HEK293 (cell line): Measurements from ENCODE around the gene MED8.
A peak's percentile ranks its signal among the peaks of the same experiment; 100 is the strongest.

Experiments used
- GLI2 ChIP-seq: fragments of 450-650 bp; formaldehyde crosslinking; IDR thresholded peaks from 2 replicates; pipeline ENCODE4; 2017; ENCODE audit warnings: missing biosample characterization, missing genetic modification characterization, low read depth, borderline replicate concordance
- GLIS1 ChIP-seq: fragments of 450-650 bp; formaldehyde crosslinking; IDR thresholded peaks from 2 replicates; pipeline ENCODE4 v1.5.1; 2016; ENCODE audit warnings: missing biosample characterization, missing genetic modification characterization
- IKZF3 ChIP-seq: fragments of 450-650 bp; IDR thresholded peaks from 2 replicates; pipeline ENCODE4 v1.5.0; 2018; ENCODE audit warnings: missing biosample characterization, mild to moderate bottlenecking, missing genetic modification characterization, moderate library complexity
- MEIS1 ChIP-seq: sonication (generic); formaldehyde crosslinking; IDR thresholded peaks from 2 replicates; pipeline ENCODE4 v1.8.1; 2022; ENCODE audit warnings: missing genetic modification reagents, mild to moderate bottlenecking, borderline replicate concordance
- PBX3 ChIP-seq: sonication (generic); formaldehyde crosslinking; IDR thresholded peaks from 2 replicates; pipeline ENCODE4 v1.8.1; 2022; ENCODE audit warnings: mild to moderate bottlenecking, moderate library complexity, missing genetic modification reagents
- PRDM2 ChIP-seq: fragments of 450-650 bp; formaldehyde crosslinking; IDR thresholded peaks from 2 replicates; pipeline ENCODE4 v1.5.1; 2016; ENCODE audit warnings: missing biosample characterization, missing genetic modification characterization, borderline replicate concordance
- TSHZ1 ChIP-seq: fragments of 450-650 bp; formaldehyde crosslinking; IDR thresholded peaks from 2 replicates; pipeline ENCODE4 v1.5.1; 2016; ENCODE audit warnings: missing biosample characterization, missing genetic modification characterization, borderline replicate concordance
- ZBTB21 ChIP-seq: fragments of 450-650 bp; formaldehyde crosslinking; IDR thresholded peaks from 2 replicates; pipeline ENCODE4 v1.5.1; 2017; ENCODE audit warnings: missing biosample characterization, missing genetic modification characterization
- ZBTB26 ChIP-seq: fragments of 450-650 bp; formaldehyde crosslinking; optimal IDR thresholded peaks from 2 replicates; pipeline ENCODE3; 2016; ENCODE audit warnings: missing biosample characterization, mild to moderate bottlenecking, missing genetic modification characterization
- ZBTB49 ChIP-seq: fragments of 450-650 bp; formaldehyde crosslinking; IDR thresholded peaks from 2 replicates; pipeline ENCODE4 v1.5.1; 2016; ENCODE audit warnings: missing biosample characterization, missing genetic modification characterization, low read depth
- ZFP3 ChIP-seq: fragments of 450-650 bp; formaldehyde crosslinking; IDR thresholded peaks from 2 replicates; pipeline ENCODE4 v1.5.1; 2016; ENCODE audit warnings: low read depth, missing biosample characterization, missing genetic modification characterization
- ZNF146 ChIP-seq: fragments of 450-650 bp; formaldehyde crosslinking; IDR thresholded peaks from 2 replicates; pipeline ENCODE4 v1.5.1; 2016; ENCODE audit warnings: missing biosample characterization, missing genetic modification characterization
- ZNF16 ChIP-seq: fragments of 450-650 bp; formaldehyde crosslinking; IDR thresholded peaks from 2 replicates; pipeline ENCODE4 v1.5.1; 2016; ENCODE audit warnings: low read depth, missing biosample characterization, missing genetic modification characterization
- ZNF449 ChIP-seq: fragments of 450-650 bp; formaldehyde crosslinking; IDR thresholded peaks from 2 replicates; pipeline ENCODE4 v1.5.1; 2017; ENCODE audit warnings: missing biosample characterization, mild to moderate bottlenecking, missing genetic modification characterization, moderate library complexity
- ZNF501 ChIP-seq: fragments of 450-650 bp; formaldehyde crosslinking; IDR thresholded peaks from 2 replicates; pipeline ENCODE4 v1.5.1; 2016; ENCODE audit warnings: missing biosample characterization, missing genetic modification characterization
- ZNF544 ChIP-seq: fragments of 450-650 bp; formaldehyde crosslinking; IDR thresholded peaks from 2 replicates; pipeline ENCODE4 v1.5.0; 2017; ENCODE audit warnings: missing biosample characterization, missing genetic modification characterization
- ZNF561 ChIP-seq: fragments of 450-650 bp; IDR thresholded peaks from 2 replicates; pipeline ENCODE4 v1.5.1; 2018; ENCODE audit warnings: missing biosample characterization, missing genetic modification characterization, borderline replicate concordance
- ZNF629 ChIP-seq: fragments of 450-650 bp; formaldehyde crosslinking; IDR thresholded peaks from 2 replicates; pipeline ENCODE4 v1.5.1; 2017; ENCODE audit warnings: missing biosample characterization, missing genetic modification characterization
- ZNF701 ChIP-seq: fragments of 450-650 bp; formaldehyde crosslinking; IDR thresholded peaks from 2 replicates; pipeline ENCODE4 v1.5.1; 2016; ENCODE audit warnings: missing biosample characterization, missing genetic modification characterization
- ZNF76 ChIP-seq: fragments of 450-650 bp; formaldehyde crosslinking; IDR thresholded peaks from 2 replicates; pipeline ENCODE4; 2016; ENCODE audit warnings: low read depth, missing biosample characterization, missing genetic modification characterization, borderline replicate concordance
- ZSCAN16 ChIP-seq: fragments of 450-650 bp; formaldehyde crosslinking; IDR thresholded peaks from 2 replicates; pipeline ENCODE4 v1.5.1; 2016; ENCODE audit warnings: missing biosample characterization, missing genetic modification characterization
- ZSCAN30 ChIP-seq: fragments of 450-650 bp; IDR thresholded peaks from 2 replicates; pipeline ENCODE4 v1.5.1; 2018; ENCODE audit warnings: missing biosample characterization, mild to moderate bottlenecking, missing genetic modification characterization, moderate library complexity
- ZXDB ChIP-seq: fragments of 450-650 bp; formaldehyde crosslinking; IDR thresholded peaks from 2 replicates; pipeline ENCODE4 v1.5.1; 2016; ENCODE audit warnings: missing biosample characterization, missing genetic modification characterization

The MED8 gene

GRCh38 chr1:43367904-43368645 is 21.5 kb downstream of the MED8 start, which contains the start of gene ELOVL1 (continued):
- TF ChIP-seq ZNF449 (tag by site-specific recombination) (peak; percentile 61; the same call in 1 of the 2 replicates), ZNF701 (tag by site-specific recombination) (no peak), PBX3 (peak; percentile 54; the same call in 1 of the 2 replicates), GLI2 (tag by site-specific recombination) (no peak), PRDM2 (no peak), ZNF501 (tag by site-specific recombination) (peak; percentile 92), ZNF16 (tag by site-specific recombination) (peak; percentile 53; the same call in 1 of the 2 replicates), ZNF146 (tag by site-specific recombination) (no peak), ZXDB (tag by site-specific recombination) (peak; percentile 89), ZBTB49 (tag by site-specific recombination) (no peak), ZNF629 (tag by site-specific recombination) (peak; percentile 58), ZSCAN30 (tag by site-specific recombination) (peak; percentile 86), GLIS1 (peak; percentile 93), ZBTB21 (tag by site-specific recombination) (no peak), ZNF544 (tag by site-specific recombination) (no peak), IKZF3 (tag by site-specific recombination) (peak; percentile 69), MEIS1 (CRISPR knock-in tag) (no peak), TSHZ1 (tag by site-specific recombination) (no peak), ZSCAN16 (tag by site-specific recombination) (no peak), ZNF76 (peak; percentile 70; the same call in 1 of the 2 replicates), ZFP3 (no peak), ZBTB26 (peak; percentile 76), ZNF561 (tag by site-specific recombination) (peak; percentile 44; the same call in 1 of the 2 replicates)
